Stimulated activated CD4-positive, alpha-beta T cell treated with anti-CD3 and anti-CD28 coated beads, TNF-alpha, amount 100 ng/mL, for 1 hour (primary cell): ENCODE data around the gene MAP3K21.

ENCODE experiments used
- DNase-seq, 3 donors: peaks; one replicate each; pipeline ENCODE4 v3.0.0-alpha.2; 2020; ENCODE audit warnings: low read depth in 3 of 3, low spot score in 1 of 3

The MAP3K21 gene

GRCh38 chr1:233327651-233328141 lies at the start of gene MAP3K21:
MAP3K21 (plus strand) TSS chr1:233327724; CDS start chr1:233328029, 305 bp downstream.
- DNase-seq, result peak in 1 of 3 donors; percentile 1

- no peak for DNase-seq
Observed at GRCh38 chr1:233278631-233279030, 48.9 kb upstream of the MAP3K21 start.

- DNase-seq, result no peak
Observed at GRCh38 chr1:233279971-233280370, 47.6 kb upstream of the MAP3K21 start.

GRCh38 chr1:233281711-233282581 lies 45.6 kb upstream of the MAP3K21 start:
- peak in 2 of 3 donors; percentile 0 to 1 for DNase-seq

GRCh38 chr1:233282582-233282886 lies 45.0 kb upstream of the MAP3K21 start:
- no peak for DNase-seq

- DNase-seq, result no peak
Observed at GRCh38 chr1:233289676-233290075, 37.8 kb upstream of the MAP3K21 start.

- DNase-seq, result no peak
Observed at GRCh38 chr1:233290396-233291034, 37.0 kb upstream of the MAP3K21 start.

GRCh38 chr1:233293556-233294446 lies 33.7 kb upstream of the MAP3K21 start:
- DNase-seq, result no peak

- DNase-seq, result peak in 1 of 3 donors; percentile 7
Observed at GRCh38 chr1:233294913-233295236, 32.6 kb upstream of the MAP3K21 start.

GRCh38 chr1:233295237-233295974 lies 32.1 kb upstream of the MAP3K21 start, which contains the start of gene PCNX2:
PCNX2 (minus strand) TSS chr1:233295725; CDS start chr1:233295478, 247 bp downstream.
- peak; percentile 17 to 47 (median 22) for DNase-seq

GRCh38 chr1:233295975-233296322 lies 31.6 kb upstream of the MAP3K21 start:
- DNase-seq, result no peak

GRCh38 chr1:233299450-233299849 lies 28.1 kb upstream of the MAP3K21 start:
- DNase-seq, result no peak

- no peak for DNase-seq
Observed at GRCh38 chr1:233300326-233300725, 27.2 kb upstream of the MAP3K21 start.

- no peak for DNase-seq
Observed at GRCh38 chr1:233304489-233305102, 22.9 kb upstream of the MAP3K21 start.

GRCh38 chr1:233313434-233314155 lies 13.9 kb upstream of the MAP3K21 start:
- DNase-seq, result no peak

GRCh38 chr1:233315718-233316301 lies 11.7 kb upstream of the MAP3K21 start:
- DNase-seq, result no peak

GRCh38 chr1:233316473-233316872 lies 11.1 kb upstream of the MAP3K21 start:
- DNase-seq, result no peak

GRCh38 chr1:233319272-233319671 lies 8.3 kb upstream of the MAP3K21 start:
- no peak for DNase-seq

- no peak for DNase-seq
Observed at GRCh38 chr1:233320023-233320422, 7.5 kb upstream of the MAP3K21 start.
